ENCODE measurements around the gene WAS.
"Not testable (repeated sequence)": the region's sequence is repeated elsewhere in the genome, so short reads cannot be mapped to it uniquely, and the experiment has no call there.

WAS gene

GRCh38 chrX:48666649-48667048, 16.9 kb upstream of the WAS start:
- no peak overlapping the region for H4K8ac ChIP-seq (ENCODE audit: low read depth, low read length)
- H3K36me3 ChIP-seq (ENCODE audit: control insufficient read depth in 1 of 2, insufficient read depth in 2 of 2, low read length in 2 of 2), result no peaks in the 10 kb centered on the region
- no peak overlapping the region for H3K18ac ChIP-seq (ENCODE audit: low read length)
- no peak overlapping the region for H3K9ac ChIP-seq (ENCODE audit: low read length)
- no peaks in the 10 kb centered on the region for H3K27me3 ChIP-seq (ENCODE audit: insufficient read depth, low read length)
- no peak overlapping the region for H4K91ac ChIP-seq (ENCODE audit: low read depth, low read length)
- H3K14ac ChIP-seq (ENCODE audit: low read length), result no peak overlapping the region
- no peak overlapping the region for H3K4ac ChIP-seq (ENCODE audit: low read depth, low read length)
- H2BK5ac ChIP-seq (ENCODE audit: low read depth, low read length, poor library complexity), result no peak overlapping the region
- no peak overlapping the region for H3K23ac ChIP-seq (ENCODE audit: low read length)
- no CpG with 5 or more reads among the region's 4 CpGs for whole genome bisulfite sequencing (ENCODE audit: extremely low coverage, insufficient coverage, insufficient read length)
- H3K79me2 ChIP-seq (ENCODE audit: control insufficient read depth, insufficient read depth, low read length, poor library complexity), result no peaks in the 10 kb centered on the region
- H3K4me1 ChIP-seq (ENCODE audit: control insufficient read depth in 1 of 2, insufficient read depth in 2 of 2, low read length in 2 of 2), result no peaks in the 10 kb centered on the region
- no peak overlapping the region for H4K12ac ChIP-seq (ENCODE audit: low read depth, low read length)
- no peak overlapping the region for H2AK5ac ChIP-seq (ENCODE audit: low read length)
- DNase-seq, result no peak
- no peak overlapping the region for H3K27ac ChIP-seq (ENCODE audit: low read depth, low read length)
- no peak overlapping the region for H2AFZ ChIP-seq (ENCODE audit: insufficient read depth, low read length, poor library complexity)
- H3K4me3 ChIP-seq (ENCODE audit: low read depth, low read length), result no peak overlapping the region
- H2BK12ac ChIP-seq (ENCODE audit: low read length), result no peak overlapping the region
- no peaks in the 10 kb centered on the region for H3K9me3 ChIP-seq (ENCODE audit: insufficient read depth, low read depth, low read length)
- no peak overlapping the region for H2BK120ac ChIP-seq (ENCODE audit: insufficient read depth, low read length, poor library complexity)
- no peak overlapping the region for H3K4me2 ChIP-seq (ENCODE audit: low read length)
- no peaks in the 10 kb centered on the region for H3K79me1 ChIP-seq (ENCODE audit: low read length)

- Histone ChIP-seq H4K12ac (ENCODE audit: low read depth, low read length) (no peak overlapping the region), H3K23ac (ENCODE audit: low read length) (no peak overlapping the region), H3K9me3 (ENCODE audit: insufficient read depth, low read depth, low read length) (no peaks in the 10 kb centered on the region), H3K36me3 (ENCODE audit: control insufficient read depth in 1 of 2, insufficient read depth in 2 of 2, low read length in 2 of 2) (no peaks in the 10 kb centered on the region), H3K9ac (ENCODE audit: low read length) (no peak overlapping the region), H2BK120ac (ENCODE audit: insufficient read depth, low read length, poor library complexity) (no peak overlapping the region), H4K8ac (ENCODE audit: low read depth, low read length) (no peak overlapping the region), H3K27me3 (ENCODE audit: insufficient read depth, low read length) (no peaks in the 10 kb centered on the region), H3K4ac (ENCODE audit: low read depth, low read length) (no peak overlapping the region), H3K18ac (ENCODE audit: low read length) (no peak overlapping the region), H3K4me1 (ENCODE audit: control insufficient read depth in 1 of 2, insufficient read depth in 2 of 2, low read length in 2 of 2) (no peaks in the 10 kb centered on the region), H3K27ac (ENCODE audit: low read depth, low read length) (no peak overlapping the region), H3K79me2 (ENCODE audit: control insufficient read depth, insufficient read depth, low read length, poor library complexity) (no peaks in the 10 kb centered on the region), H4K91ac (ENCODE audit: low read depth, low read length) (no peak overlapping the region), H2BK5ac (ENCODE audit: low read depth, low read length, poor library complexity) (no peak overlapping the region), H3K4me3 (ENCODE audit: low read depth, low read length) (no peak overlapping the region), H3K14ac (ENCODE audit: low read length) (no peak overlapping the region), H2AK5ac (ENCODE audit: low read length) (no peak overlapping the region), H3K79me1 (ENCODE audit: low read length) (no peaks in the 10 kb centered on the region), H2BK12ac (ENCODE audit: low read length) (no peak overlapping the region), H3K4me2 (ENCODE audit: low read length) (no peak overlapping the region), H2AFZ (ENCODE audit: insufficient read depth, low read length, poor library complexity) (no peak overlapping the region)
- no CpG with 5 or more reads among the region's 4 CpGs for WGBS (ENCODE audit: extremely low coverage, insufficient coverage, insufficient read length)
- DNase-seq, result no peak
These were observed 16.1 kb upstream of the WAS start for GRCh38 chrX:48667509-48667908.

- not testable (repeated sequence) for H2AK5ac ChIP-seq (ENCODE audit: low read length); H4K8ac ChIP-seq (ENCODE audit: low read depth, low read length); H2AFZ ChIP-seq (ENCODE audit: insufficient read depth, low read length, poor library complexity); H3K14ac ChIP-seq (ENCODE audit: low read length); H3K4me3 ChIP-seq (ENCODE audit: low read depth, low read length); H2BK5ac ChIP-seq (ENCODE audit: low read depth, low read length, poor library complexity); H3K4me1 ChIP-seq (ENCODE audit: control insufficient read depth in 1 of 2, insufficient read depth in 2 of 2, low read length in 2 of 2); H4K91ac ChIP-seq (ENCODE audit: low read depth, low read length); H3K18ac ChIP-seq (ENCODE audit: low read length); H3K9me3 ChIP-seq (ENCODE audit: insufficient read depth, low read depth, low read length); H2BK120ac ChIP-seq (ENCODE audit: insufficient read depth, low read length, poor library complexity); DNase-seq; H3K4me2 ChIP-seq (ENCODE audit: low read length); H3K79me1 ChIP-seq (ENCODE audit: low read length); H3K36me3 ChIP-seq (ENCODE audit: control insufficient read depth in 1 of 2, insufficient read depth in 2 of 2, low read length in 2 of 2); H3K27ac ChIP-seq (ENCODE audit: low read depth, low read length); H3K79me2 ChIP-seq (ENCODE audit: control insufficient read depth, insufficient read depth, low read length, poor library complexity); H3K4ac ChIP-seq (ENCODE audit: low read depth, low read length); H3K27me3 ChIP-seq (ENCODE audit: insufficient read depth, low read length); H3K23ac ChIP-seq (ENCODE audit: low read length); H4K12ac ChIP-seq (ENCODE audit: low read depth, low read length); H2BK12ac ChIP-seq (ENCODE audit: low read length); H3K9ac ChIP-seq (ENCODE audit: low read length)
- WGBS (ENCODE audit: extremely low coverage, insufficient coverage, insufficient read length), result no CpG with 5 or more reads among the region's 11 CpGs
These were observed 15.4 kb upstream of the WAS start for GRCh38 chrX:48668187-48668586.

GRCh38 chrX:48676106-48676892, 7.3 kb upstream of the WAS start:
- H3K27me3 ChIP-seq (ENCODE audit: insufficient read depth, low read length), result no peaks in the 10 kb centered on the region
- peak overlapping the region; percentile 79 for H2AFZ ChIP-seq (ENCODE audit: insufficient read depth, low read length, poor library complexity)
- H2BK12ac ChIP-seq (ENCODE audit: low read length), result no peak overlapping the region
- H4K12ac ChIP-seq (ENCODE audit: low read depth, low read length), result peak overlapping the region; percentile 83
- peak; percentile 82 to 83 for DNase-seq
- peak overlapping the region; percentile 70 for H3K4ac ChIP-seq (ENCODE audit: low read depth, low read length)
- H3K79me2 ChIP-seq (ENCODE audit: control insufficient read depth, insufficient read depth, low read length, poor library complexity), result peaks cover 5% of the 10 kb centered on the region
- no peak overlapping the region for H3K23ac ChIP-seq (ENCODE audit: low read length)
- peak overlapping the region; percentile 30 for H2AK5ac ChIP-seq (ENCODE audit: low read length)
- H3K27ac ChIP-seq (ENCODE audit: low read depth, low read length), result peak overlapping the region; percentile 71
- peak overlapping the region; percentile 78 for H3K18ac ChIP-seq (ENCODE audit: low read length)
- peak overlapping the region; percentile 85 for H3K14ac ChIP-seq (ENCODE audit: low read length)
- H2BK5ac ChIP-seq (ENCODE audit: low read depth, low read length, poor library complexity), result peak overlapping the region; percentile 74
- peak overlapping the region; percentile 91 for H3K9ac ChIP-seq (ENCODE audit: low read length)
- peak overlapping the region; percentile 97 for H3K4me2 ChIP-seq (ENCODE audit: low read length)
- H3K9me3 ChIP-seq (ENCODE audit: insufficient read depth, low read depth, low read length), result no peaks in the 10 kb centered on the region
- peaks cover 6% of the 10 kb centered on the region for H3K79me1 ChIP-seq (ENCODE audit: low read length)
- H3K36me3 ChIP-seq (ENCODE audit: control insufficient read depth in 1 of 2, insufficient read depth in 2 of 2, low read length in 2 of 2), result no peaks in the 10 kb centered on the region
- peaks cover 0 to 9% of the 10 kb centered on the region in 2 experiments for H3K4me1 ChIP-seq (ENCODE audit: control insufficient read depth in 1 of 2, insufficient read depth in 2 of 2, low read length in 2 of 2)
- peak overlapping the region; percentile 55 for H4K91ac ChIP-seq (ENCODE audit: low read depth, low read length)
- peak overlapping the region; percentile 91 for H3K4me3 ChIP-seq (ENCODE audit: low read depth, low read length)
- no CpG with 5 or more reads among the region's 67 CpGs for WGBS (ENCODE audit: extremely low coverage, insufficient coverage, insufficient read length)
- H2BK120ac ChIP-seq (ENCODE audit: insufficient read depth, low read length, poor library complexity), result peak overlapping the region; percentile 45
- peak overlapping the region; percentile 85 for H4K8ac ChIP-seq (ENCODE audit: low read depth, low read length)
